NCI-H82 treated with DMSO at 0.1 percent for 48 hours (cell line): ENCODE results near the gene ARHGAP6.

Experiments used
- DNase-seq: peaks from one replicate; lab custom pipeline; 2025; ENCODE audit not compliant: unreplicated experiment; lab: John Stamatoyannopoulos, UW

The ARHGAP6 gene

GRCh38 chrX:11462648-11463047 lies 203.1 kb downstream of the ARHGAP6 start:
- DNase-seq = no peak

- no peak for DNase-seq
Measured at GRCh38 chrX:11462136-11462535, 203.6 kb downstream of the ARHGAP6 start.

- DNase-seq = no peak
Measured at GRCh38 chrX:11461201-11462001, 204.3 kb downstream of the ARHGAP6 start.

DNA sequence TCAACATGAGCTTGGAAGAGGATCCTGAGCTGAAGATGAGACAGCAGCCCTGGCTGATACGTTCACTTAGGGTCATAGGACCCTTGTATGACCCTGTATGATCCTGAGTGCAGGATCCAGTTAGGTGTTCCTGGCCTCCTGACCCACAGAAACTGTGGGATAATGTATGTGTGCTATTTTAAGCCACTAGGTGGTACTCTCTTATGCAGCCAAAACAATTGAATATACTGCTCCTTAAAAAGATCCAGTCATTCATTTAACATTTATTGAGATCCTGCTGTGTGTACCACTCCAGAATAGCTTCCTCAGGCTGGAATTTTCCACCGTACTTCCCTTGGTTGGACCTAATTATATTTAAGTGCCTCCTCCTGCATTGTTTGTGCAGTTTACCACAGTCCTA lies 205.4 kb downstream of the ARHGAP6 start:
- DNase-seq = no peak

- DNase-seq = no peak
Measured at GRCh38 chrX:11458170-11458569, 207.6 kb downstream of the ARHGAP6 start.

DNA sequence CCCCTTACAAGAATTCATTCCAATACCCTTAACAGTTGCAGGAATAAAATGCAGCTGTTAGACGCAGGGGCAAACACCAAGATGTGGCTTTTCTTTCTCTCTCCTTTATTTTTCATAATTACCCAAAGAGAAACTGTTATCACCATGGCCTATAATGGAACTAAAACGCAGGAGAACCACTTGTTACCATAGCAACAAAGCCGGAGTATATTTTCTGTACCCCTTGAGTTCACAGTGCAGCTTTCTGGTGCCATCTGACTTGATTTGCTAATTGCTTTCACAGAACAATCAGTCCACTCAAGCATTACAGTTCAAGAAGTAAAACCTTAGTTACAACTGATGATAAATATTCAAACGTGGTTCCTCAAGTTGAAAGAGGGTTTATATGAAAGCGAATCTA lies 214.6 kb downstream of the ARHGAP6 start:
- no peak for DNase-seq

- no peak for DNase-seq
Measured at GRCh38 chrX:11450354-11450753, 215.4 kb downstream of the ARHGAP6 start.

DNA sequence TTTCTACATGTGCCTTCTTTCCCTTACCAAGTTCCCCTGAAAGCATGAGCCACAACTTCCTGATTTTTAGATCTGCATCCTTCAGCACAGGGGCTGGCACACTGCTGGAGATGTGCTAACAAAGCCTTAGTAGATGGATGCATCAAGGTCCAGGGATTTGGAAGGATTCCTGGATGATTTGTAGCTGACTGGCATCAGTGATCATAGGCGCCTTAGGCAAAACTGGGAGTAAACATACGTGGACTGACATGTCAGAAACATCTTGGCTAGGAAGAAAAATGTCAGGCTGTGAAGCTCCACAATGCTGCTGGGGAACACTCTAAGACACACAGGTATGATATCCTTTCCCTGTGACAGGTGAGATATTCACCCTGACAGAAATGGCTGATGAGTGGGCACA lies 216.1 kb downstream of the ARHGAP6 start:
- no peak for DNase-seq

- DNase-seq = no peak
Measured at GRCh38 chrX:11447418-11447817, 218.3 kb downstream of the ARHGAP6 start.

- no peak for DNase-seq
Measured at GRCh38 chrX:11446949-11447348, 218.8 kb downstream of the ARHGAP6 start.

GRCh38 chrX:11446336-11446735 lies 219.4 kb downstream of the ARHGAP6 start:
- DNase-seq = no peak

GRCh38 chrX:11445540-11445939 lies 220.2 kb downstream of the ARHGAP6 start:
- DNase-seq = no peak

- DNase-seq = no peak
Measured at GRCh38 chrX:11444052-11444451, 221.7 kb downstream of the ARHGAP6 start.

GRCh38 chrX:11439846-11440245 lies 225.9 kb downstream of the ARHGAP6 start:
- DNase-seq = peak; percentile 54

DNA sequence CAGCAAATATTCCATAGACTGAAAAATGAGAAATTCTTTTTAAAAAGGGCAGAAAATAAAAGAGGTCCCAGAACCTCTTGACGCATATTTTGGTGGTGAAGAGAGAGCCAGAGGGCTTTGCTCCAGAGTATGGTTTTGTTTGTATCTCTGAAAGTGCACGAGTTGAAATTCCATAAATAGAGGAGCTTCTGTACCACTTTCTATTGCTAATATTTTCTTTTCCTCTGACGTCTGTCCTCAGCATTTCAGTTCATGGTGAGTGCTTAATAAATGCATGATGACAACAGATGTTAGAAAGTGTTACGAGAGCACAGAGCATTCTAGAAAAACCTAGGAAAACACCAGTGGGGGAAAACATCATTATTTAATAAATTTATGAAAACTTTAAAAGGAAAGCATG lies 227.0 kb downstream of the ARHGAP6 start:
- DNase-seq = no peak

DNA sequence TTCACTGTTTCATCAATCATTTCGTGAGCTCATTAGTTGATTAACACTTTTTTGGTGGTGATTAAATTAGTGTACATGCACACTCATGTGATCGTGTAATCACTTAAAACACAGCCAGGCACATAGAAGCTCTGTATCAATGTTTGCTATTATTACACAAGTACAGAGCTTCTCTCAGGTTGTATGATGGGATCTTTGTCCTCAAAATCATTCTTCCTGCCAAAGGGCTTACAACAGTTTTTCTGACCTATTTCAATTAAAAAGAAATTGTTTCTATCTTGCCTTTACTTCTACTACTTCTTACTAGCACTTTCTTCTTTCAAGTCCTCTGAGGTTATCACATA lies 227.4 kb downstream of the ARHGAP6 start:
- DNase-seq = no peak

GRCh38 chrX:11437642-11438379 lies 227.9 kb downstream of the ARHGAP6 start:
- DNase-seq = no peak

GRCh38 chrX:11435568-11435967 lies 230.2 kb downstream of the ARHGAP6 start:
- no peak for DNase-seq

- DNase-seq = no peak
Measured at GRCh38 chrX:11434607-11435006, 231.1 kb downstream of the ARHGAP6 start.

GRCh38 chrX:11431786-11432185 lies 233.9 kb downstream of the ARHGAP6 start:
- DNase-seq = no peak

DNA sequence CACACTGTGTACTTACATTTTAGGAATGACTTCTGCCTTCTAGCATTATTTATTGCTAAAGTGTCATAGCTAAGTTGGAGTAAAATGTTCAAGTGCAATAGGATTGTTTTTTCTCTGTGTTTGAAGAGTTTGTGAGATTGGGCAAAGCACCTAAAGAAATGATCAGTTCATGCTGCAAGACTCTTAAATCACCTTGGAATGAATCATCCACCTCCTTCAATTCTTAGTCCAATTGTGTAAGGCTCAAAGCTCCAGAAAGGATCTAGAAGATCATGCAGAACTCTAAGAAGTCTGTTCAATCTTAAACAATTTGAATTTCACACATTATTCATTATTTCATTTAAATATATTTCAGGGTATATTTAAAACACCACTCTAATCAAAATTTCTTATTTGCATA lies 235.4 kb downstream of the ARHGAP6 start:
- no peak for DNase-seq

GRCh38 chrX:11429538-11430085 lies 236.1 kb downstream of the ARHGAP6 start:
- no peak for DNase-seq
